ENCODE results near the gene CUTA. TPM values are rescaled to one million over a fixed set of nuclear protein-coding genes. Genes with fewer than 3 reads are reported as not detected.
A peak's percentile ranks its signal among the peaks of the same experiment; 100 is the strongest.

The CUTA gene
- total RNA-seq, 2 donors from 2014 or later = 162 to 169 TPM

- peak; percentile 57 to 79 for DNase-seq
- intact Hi-C loops (cut with DNase I, micrococcal nuclease) = no loop called here
- ATAC-seq = peak; percentile 21
Observed at GRCh38 chr6:33427585-33428223, 9.8 kb upstream of the CUTA start.

DNA sequence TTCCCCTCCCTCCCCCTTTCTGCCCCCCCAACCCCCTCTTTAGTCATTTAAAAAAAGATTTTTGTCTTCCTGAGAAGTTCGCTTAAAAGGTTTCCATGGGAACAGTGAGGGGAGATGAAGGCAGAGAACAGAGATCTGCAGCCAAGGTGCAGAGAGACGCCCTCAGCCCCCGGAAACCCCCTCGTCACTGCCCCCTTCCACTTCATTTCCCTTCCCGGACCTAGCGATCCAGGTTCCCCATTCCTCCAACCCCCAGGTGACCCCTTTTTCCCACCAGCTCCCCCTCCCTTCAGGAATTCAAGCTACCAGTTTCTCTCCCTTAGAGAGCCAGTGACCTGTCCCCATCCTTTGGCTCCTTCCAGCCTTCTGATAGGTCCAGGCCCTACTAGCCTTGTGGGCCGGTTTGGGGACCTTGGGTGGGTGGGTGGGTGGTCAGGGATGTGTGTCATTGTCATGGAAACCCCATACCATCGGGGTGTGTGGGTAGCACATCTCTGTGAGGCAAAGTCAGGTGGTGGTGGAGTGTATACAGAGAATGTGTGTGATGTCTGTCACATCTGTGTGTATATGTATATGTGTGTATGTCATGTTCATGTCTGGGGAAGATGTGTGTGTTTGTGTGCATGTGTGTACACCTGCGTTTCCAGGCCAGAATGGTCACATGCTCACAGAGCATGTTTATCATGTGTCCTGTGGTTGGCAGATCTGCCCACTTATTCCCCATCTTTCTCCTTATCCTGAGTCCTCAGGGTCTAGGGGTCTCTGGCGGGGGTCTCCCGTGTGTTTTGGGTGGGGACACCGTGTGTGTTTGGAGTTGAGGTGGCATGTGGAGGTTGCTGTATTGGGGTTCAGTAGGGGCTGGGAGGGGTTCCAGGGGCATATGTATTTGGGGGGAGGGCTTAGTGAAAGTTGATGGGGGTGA is 8.9 kb upstream of the CUTA start:
- DNase-seq (no peak), ATAC-seq (no peak)
- intact Hi-C loops (cut with DNase I, micrococcal nuclease) = no loop called here

DNA sequence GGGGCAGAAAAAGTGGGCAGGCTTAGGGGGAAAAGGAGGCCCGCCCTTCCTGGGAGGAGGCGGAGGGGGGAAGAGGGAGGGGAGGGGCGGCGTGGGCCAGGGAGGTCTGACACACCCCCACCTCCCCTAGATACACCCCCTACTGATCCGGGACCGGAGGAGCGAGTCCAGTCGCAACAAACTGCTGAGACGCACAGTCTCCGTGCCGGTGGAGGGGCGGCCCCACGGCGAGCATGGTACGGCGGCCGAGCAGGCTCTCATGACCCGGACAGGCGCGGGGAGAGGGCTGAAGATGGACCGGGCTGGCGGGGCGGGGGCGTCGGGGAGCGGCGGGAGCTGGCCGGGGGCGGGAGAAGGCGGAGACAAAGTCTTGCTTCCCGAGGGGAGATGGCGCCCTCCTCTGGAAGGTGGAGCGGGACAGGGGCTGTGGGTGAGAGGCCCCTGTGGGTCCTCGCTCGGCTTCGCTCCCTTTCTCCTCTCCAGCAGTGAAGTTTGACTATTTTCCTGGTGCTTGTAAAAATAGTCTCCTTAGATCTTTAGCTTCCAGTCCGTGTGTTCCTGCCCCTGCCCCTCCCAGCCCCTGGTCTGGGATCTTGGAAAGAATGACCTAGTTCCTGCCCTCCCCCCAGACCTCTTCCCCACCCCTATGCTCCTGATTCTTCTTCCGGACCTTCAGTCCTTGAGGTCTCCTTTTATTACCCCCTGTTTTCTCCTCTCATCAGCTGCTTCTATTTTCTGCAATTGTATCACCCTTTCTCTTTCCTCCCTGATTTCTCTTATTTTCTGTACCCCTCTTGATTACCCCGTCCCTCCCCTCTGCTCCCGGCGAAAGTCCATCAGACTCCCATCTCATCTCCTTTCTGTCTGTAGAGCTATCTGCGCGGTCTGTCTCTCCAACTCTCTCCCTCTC is 8.0 kb upstream of the CUTA start:
- peak; percentile 74 for ATAC-seq
- intact Hi-C loops (cut with DNase I, micrococcal nuclease) = no loop called here
- DNase-seq = peak; percentile 92 to 93

- no peak for DNase-seq
- intact Hi-C loops (cut with DNase I, micrococcal nuclease) = no loop called here
- ATAC-seq = peak; percentile 12
Observed at GRCh38 chr6:33424855-33425667, 7.2 kb upstream of the CUTA start.

DNA sequence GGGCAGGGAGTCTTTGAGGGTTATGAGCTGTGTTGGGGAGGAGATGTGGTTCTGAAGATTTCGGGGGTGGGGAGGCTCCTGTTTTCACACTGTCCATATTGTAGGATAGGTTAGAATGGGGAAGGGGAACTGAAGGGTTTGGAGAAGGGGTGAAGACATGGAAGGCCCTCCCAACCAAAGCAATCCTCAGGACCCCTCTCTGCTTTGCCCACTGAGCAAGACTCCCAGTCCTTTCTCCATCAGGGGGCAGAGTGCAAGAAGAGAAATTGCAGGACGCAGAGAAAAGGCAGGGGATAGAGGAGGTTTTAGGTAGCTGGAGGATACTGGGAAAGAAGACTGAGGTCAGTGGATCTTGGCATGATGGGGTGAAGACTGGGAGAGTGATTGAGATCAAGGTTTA is 5.9 kb upstream of the CUTA start:
- ATAC-seq (no peak), DNase-seq (no peak)
- intact Hi-C loops (cut with DNase I, micrococcal nuclease) = no loop called here

DNA sequence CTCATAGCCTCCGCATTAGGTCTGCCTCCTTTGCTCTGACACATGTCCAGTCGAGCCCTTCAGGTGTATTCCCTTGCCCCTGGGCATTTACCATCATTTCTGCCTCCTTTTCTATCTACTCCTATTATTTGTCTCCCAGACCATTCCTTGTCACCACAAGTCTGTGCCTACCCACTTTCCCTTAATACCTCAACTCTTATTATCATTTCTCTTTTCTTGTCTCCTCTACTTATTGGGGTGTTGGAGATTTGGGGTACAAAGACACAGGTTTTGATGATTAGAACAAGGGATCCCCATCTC is 3.4 kb upstream of the CUTA start:
- ATAC-seq (no peak), DNase-seq (no peak)
- intact Hi-C loops (cut with DNase I, micrococcal nuclease) = no loop called here

- DNase-seq = no peak
- intact Hi-C loops (cut with DNase I, micrococcal nuclease) = no loop called here
- no peak for ATAC-seq
Observed at GRCh38 chr6:33420491-33421343, 2.8 kb upstream of the CUTA start.

DNA sequence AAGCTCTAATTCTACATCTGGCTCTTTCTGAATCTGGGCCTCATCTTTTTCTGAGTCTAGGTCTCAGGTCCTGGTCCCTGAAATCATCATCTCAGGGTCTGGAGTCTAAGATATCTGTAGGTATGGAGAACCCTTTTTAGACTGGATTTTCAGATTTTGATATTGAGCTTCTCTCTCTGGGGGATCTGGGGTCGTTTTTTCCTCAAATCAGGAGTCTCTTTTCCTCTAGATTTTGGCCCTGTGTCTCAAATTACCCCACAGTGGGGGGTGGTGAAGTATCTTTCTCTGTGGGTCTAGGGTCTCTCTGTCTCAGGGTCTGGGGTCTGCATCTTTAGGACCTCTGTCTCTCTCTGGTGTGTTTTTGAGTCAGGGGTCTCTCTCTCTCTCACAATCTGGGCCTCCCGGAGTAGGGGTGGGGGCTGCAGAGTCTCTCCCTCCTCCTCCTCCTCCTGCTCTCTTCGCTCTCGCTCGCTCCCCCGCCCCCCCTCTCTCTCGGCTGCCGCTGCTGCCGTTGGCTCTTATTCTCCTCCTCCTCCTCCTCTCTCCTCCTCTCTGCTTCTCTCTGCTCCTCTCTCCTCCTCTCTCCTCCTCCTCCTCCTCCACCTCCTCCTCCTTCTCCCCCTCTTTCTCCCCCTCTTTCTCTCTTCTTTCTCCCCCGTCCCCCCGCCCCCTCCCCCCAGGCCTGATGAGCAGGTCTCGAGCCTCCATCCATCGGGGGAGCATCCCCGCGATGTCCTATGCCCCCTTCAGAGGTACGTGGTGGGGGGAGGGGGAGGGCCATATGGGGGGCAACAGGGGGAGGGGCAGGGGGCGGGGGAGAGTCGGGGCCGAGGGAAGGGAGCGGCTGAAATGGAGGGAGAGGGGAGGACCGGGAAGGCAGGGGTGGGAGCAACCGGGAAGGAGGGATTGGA is 1.9 kb upstream of the CUTA start, which contains the start of gene SYNGAP1:
Gene SYNGAP1, plus strand, starts transcription at position 486 of the 911 bp plus-strand sequence. Its CDS starts 200 bp downstream, at position 686.
- DNase-seq (peak; percentile 61 to 76), ATAC-seq (no peak)
- intact Hi-C loops (cut with DNase I, micrococcal nuclease) = no loop called here

GRCh38 chr6:33418690-33419291 is 884 bp upstream of the CUTA start:
- no peak for DNase-seq
- intact Hi-C loops (cut with DNase I, micrococcal nuclease) = no loop called here
- ATAC-seq = no peak

GRCh38 chr6:33417128-33417902 is 592 bp downstream of the CUTA start:
- peak in 1 of 2 donors; percentile 45 for DNase-seq
- intact Hi-C loops (cut with DNase I, micrococcal nuclease) = no loop called here
- ATAC-seq = peak; percentile 0

DNA sequence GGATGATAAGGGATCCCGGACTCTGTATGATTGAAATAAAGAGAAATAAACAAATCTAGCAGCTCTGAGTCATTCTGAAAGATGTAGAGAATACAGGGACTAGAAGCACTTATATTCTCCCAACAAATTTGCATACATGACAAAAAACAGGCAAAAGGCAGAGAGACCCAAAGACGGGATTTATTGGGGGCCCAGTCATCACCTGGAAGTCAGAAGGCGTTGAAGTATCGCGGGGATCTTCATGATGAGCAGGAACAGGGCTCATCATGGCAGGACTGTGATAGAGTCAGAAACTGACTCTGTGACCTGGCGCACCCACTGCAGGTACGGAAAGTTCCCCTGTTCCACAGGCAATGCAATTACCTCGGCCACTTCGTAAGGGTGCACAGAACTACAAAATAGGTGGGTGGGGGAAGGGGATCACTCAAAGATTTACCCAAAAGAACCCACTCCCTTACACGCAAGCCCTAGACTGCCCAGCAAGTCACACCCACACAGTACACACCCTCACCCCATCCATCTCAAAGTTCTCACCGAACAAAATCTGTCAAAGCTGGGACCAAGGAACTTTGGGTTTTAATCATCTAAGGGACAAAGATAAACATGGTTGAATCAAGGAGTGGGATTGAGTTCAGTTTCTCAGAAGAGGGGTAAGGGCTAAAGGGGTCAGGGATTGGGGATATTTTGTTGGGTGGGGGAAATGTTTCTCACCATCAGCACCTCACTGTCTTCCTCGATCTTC is 1.4 kb downstream of the CUTA start:
- ATAC-seq (no peak), DNase-seq (no peak)
- intact Hi-C loops (cut with DNase I, micrococcal nuclease) = no loop called here

DNA sequence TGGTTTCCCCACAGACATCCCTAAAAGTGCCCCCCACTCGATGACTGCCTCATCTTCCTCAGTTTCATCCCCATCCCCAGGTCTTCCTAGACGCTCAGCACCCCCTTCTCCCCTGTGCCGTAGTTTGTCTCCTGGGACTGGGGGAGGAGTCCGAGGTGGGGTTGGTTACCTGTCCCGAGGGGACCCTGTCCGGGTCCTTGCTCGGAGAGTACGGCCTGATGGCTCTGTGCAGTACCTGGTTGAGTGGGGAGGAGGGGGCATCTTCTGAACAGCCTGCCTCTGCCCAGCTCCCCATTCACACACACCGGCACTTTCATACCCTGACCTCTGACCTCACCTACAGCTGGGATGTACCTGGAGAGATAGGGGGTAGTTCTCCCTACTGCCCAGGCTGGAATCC is 2.1 kb downstream of the CUTA start:
- DNase-seq = no peak
- no peak for ATAC-seq
- intact Hi-C loops (cut with DNase I, micrococcal nuclease) = no loop called here

GRCh38 chr6:33414592-33415271 is 3.2 kb downstream of the CUTA start:
- no peak for ATAC-seq
- intact Hi-C loops (cut with DNase I, micrococcal nuclease) = no loop called here
- DNase-seq = no peak

All from left colon (tissue), 2 donors.